HG03571 (cell line): ENCODE measurements around the gene AGBL1.
"Not testable (repeated sequence)": the region's sequence is repeated elsewhere in the genome, so short reads cannot be mapped to it uniquely, and the experiment has no call there.

Source experiments
- ATAC-seq: cut with Tn5 transposase; IDR thresholded peaks from one replicate; pipeline ENCODE4 v1.9.1; 2021; ENCODE audit not compliant: unreplicated experiment

Gene AGBL1

GRCh38 chr15:86849558-86850285, 770.1 kb downstream of the AGBL1 start:
- ATAC-seq, result no peak

GRCh38 chr15:86850939-86851338, 771.3 kb downstream of the AGBL1 start:
- no peak for ATAC-seq

- ATAC-seq, result no peak
Measured at GRCh38 chr15:86852741-86853140, 773.1 kb downstream of the AGBL1 start.

- no peak for ATAC-seq
Measured at GRCh38 chr15:86854176-86854575, 774.5 kb downstream of the AGBL1 start.

- ATAC-seq, result no peak
Measured at GRCh38 chr15:86855307-86856291, 775.9 kb downstream of the AGBL1 start.

GRCh38 chr15:86857701-86858100, 778.0 kb downstream of the AGBL1 start:
- ATAC-seq, result no peak

- ATAC-seq, result no peak
Measured at GRCh38 chr15:86863226-86863915, 783.7 kb downstream of the AGBL1 start.

GRCh38 chr15:86865920-86866319, 786.2 kb downstream of the AGBL1 start:
- ATAC-seq, result no peak

- no peak for ATAC-seq
Measured at GRCh38 chr15:86870846-86871245, 791.2 kb downstream of the AGBL1 start.

- ATAC-seq, result no peak
Measured at GRCh38 chr15:86871964-86872363, 792.3 kb downstream of the AGBL1 start.

- no peak for ATAC-seq
Measured at GRCh38 chr15:86872782-86873181, 793.1 kb downstream of the AGBL1 start.

GRCh38 chr15:86875067-86875466, 795.4 kb downstream of the AGBL1 start:
- ATAC-seq, result no peak

GRCh38 chr15:86876387-86876944, 796.8 kb downstream of the AGBL1 start:
- no peak for ATAC-seq

- ATAC-seq, result no peak
Measured at GRCh38 chr15:86877171-86877631, 797.5 kb downstream of the AGBL1 start.

- not testable (repeated sequence) for ATAC-seq
Measured at GRCh38 chr15:86878844-86879243, 799.2 kb downstream of the AGBL1 start.

GRCh38 chr15:86879250-86880229, 799.9 kb downstream of the AGBL1 start:
- no peak for ATAC-seq

GRCh38 chr15:86885616-86886015, 805.9 kb downstream of the AGBL1 start:
- ATAC-seq, result no peak

- no peak for ATAC-seq
Measured at GRCh38 chr15:86892774-86893449, 813.2 kb downstream of the AGBL1 start.

- ATAC-seq, result no peak
Measured at GRCh38 chr15:86894269-86894668, 814.6 kb downstream of the AGBL1 start.
